A673 (cell line): ENCODE measurements around the gene EIF3A.
"Not testable (repeated sequence)": the region's sequence is repeated elsewhere in the genome, so short reads cannot be mapped to it uniquely, and the experiment has no call there.

Source experiments
- CTCF ChIP-seq: fragments of 300-800, 200-600 bp; sonication (generic); conservative IDR thresholded peaks from 2 replicates; pipeline ENCODE4 v1.5.1; 2017; ENCODE audit warnings: low read depth, mild to moderate bottlenecking, antibody characterized with exemption, low read length, moderate library complexity, mixed read lengths
- EZH2 ChIP-seq: fragments of 200-600 bp; sonication (generic); IDR thresholded peaks from 2 replicates; pipeline ENCODE4 v1.6.1; 2017; ENCODE audit warnings: borderline replicate concordance, low read depth, mild to moderate bottlenecking, mixed read lengths, antibody characterized with exemption, low read length; ENCODE audit not compliant: poor library complexity, severe bottlenecking

- not testable (repeated sequence) for TF ChIP-seq CTCF, EZH2
These were observed 16.2 kb upstream of the EIF3A start for GRCh38 chr10:119096641-119097415.
